GM21423 (cell line): ENCODE measurements around the gene KCNV2.
A peak's percentile ranks its signal among the peaks of the same experiment; 100 is the strongest.

Source experiments
- ATAC-seq: cut with Tn5 transposase; IDR thresholded peaks from one replicate; pipeline ENCODE4 v1.9.1; 2021; ENCODE audit warnings: mild to moderate bottlenecking, moderate library complexity; ENCODE audit not compliant: unreplicated experiment

The KCNV2 gene

DNA sequence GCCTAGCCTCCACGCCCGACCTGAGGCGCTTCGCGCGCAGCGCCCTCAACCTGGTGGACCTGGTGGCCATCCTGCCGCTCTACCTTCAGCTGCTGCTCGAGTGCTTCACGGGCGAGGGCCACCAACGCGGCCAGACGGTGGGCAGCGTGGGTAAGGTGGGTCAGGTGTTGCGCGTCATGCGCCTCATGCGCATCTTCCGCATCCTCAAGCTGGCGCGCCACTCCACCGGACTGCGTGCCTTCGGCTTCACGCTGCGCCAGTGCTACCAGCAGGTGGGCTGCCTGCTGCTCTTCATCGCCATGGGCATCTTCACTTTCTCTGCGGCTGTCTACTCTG lies 1.4 kb downstream of the KCNV2 start:
- no peak for ATAC-seq

DNA sequence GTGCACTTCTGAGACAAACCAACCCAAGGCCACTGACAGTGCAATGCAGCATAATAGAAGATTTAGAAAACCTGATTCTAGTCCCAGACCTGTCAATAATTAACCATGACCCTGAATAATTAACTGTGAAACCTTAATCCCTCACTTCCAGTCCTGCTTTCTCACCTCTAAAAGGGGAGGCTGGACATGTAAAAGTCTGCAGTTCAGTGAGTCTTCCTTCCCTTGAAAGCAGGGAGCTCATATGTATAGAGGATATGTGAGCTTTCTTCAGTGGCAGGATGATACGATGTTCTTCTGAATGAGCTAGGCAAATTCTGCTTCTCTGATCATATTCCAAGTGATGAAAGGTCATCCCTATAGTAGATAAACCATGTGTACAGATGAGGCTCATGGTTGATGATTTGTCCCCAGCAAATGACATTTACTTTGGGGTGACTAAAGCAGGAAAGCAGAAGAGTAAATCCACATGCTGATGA lies 2.9 kb downstream of the KCNV2 start:
- no peak for ATAC-seq

DNA sequence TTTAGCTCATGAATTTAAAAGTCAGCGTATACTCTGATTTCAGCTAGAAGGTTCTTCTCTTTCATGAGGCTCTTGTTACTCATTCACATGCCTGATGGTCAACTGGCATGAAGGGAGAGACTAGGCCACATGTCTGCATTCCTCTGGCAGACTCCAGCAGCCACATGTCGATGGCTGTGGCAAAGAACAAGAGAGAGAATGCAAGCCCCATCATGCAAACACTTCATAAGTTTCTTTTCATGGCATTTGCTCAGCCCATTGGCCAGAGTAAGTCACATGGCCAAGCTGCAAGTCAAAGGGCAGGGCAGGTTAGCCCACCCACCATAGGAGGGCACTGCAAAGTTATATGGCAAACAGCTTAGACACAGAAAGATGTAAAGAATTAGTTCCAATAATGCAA lies 5.4 kb downstream of the KCNV2 start:
- no peak for ATAC-seq

DNA sequence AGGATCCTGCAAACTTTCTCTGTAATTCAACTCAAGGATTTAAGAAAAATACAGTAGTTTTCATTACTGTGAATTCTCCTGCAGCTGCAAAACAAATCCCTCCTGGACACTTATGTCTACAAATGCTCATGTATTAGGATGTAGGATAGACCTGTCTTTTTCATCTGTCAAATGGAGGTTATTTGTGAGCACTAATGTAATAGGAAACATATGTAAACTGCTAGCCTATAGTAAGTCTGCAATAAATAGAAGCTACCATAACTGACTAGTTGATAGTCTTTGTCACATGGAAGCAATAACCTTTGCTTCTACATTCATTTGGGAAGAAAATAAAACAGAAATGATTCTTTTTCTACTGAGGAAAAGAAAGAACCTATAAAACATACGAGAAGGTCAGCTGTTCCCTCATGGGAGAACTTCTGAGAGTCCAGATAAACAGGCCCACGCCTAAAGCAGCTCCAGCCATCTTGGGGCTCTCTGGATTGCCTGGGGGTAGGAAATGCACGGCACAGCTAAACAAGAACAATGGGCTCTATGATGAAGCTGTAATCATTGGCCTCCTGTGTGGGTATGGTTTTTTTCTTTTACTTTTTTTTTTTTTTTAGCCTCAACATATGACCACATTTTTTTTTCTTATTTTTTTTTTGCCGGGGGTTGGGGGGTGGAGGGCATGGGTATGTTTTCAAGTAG lies 6.2 kb downstream of the KCNV2 start:
- no peak for ATAC-seq

DNA sequence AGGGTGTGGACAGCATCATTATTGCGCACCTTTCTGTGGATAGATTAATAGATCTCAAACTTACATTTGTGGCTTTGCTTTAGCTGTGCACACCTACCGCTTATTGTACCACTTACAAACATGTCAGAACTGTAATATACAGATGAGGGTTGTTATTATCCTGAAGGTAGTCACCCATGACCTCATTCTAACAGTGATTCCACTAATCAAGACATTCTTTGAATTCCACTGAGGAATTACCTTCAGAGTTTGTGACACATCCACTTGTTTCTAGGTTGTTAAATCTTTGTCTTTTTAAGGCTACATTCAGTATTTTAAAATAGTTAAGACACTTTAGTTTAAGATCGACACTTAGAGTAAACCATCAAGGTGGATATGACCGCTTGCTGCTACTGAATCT lies 7.8 kb downstream of the KCNV2 start:
- ATAC-seq = no peak

DNA sequence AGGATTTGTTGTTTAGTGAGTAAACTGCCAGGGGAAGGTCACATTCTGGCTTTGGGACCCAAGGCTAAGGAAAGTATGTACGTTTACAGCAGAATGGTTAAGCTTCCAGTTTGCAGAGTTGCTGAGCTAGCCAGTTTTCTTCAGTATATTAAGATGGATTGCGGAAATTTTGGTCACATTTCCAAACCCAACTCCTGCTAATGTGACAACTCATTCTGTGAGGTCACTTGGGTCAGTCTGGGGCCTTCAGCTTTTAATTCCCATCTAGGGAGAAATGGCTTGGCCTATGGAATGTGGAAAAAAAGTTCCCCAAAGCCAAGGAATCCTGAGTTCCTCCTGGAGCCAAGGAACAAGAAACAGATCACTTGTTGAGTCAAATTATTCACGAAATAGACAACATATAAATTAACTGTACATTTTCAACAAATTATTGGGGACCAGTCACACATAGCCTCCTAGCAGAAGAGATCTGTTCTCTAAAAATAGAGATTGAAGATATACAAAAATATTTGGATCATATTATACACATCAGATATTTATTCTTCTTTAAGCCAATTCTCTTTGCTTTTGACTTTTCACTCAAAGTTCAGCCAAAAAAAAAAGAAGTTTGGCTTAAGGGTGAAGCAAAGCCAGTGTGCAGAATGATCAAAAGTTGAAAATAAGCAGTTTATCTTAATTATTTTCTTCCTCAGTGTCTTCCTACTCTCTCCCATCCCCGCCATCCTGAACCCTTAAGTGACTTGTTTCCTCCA lies 8.8 kb downstream of the KCNV2 start:
- ATAC-seq = no peak

DNA sequence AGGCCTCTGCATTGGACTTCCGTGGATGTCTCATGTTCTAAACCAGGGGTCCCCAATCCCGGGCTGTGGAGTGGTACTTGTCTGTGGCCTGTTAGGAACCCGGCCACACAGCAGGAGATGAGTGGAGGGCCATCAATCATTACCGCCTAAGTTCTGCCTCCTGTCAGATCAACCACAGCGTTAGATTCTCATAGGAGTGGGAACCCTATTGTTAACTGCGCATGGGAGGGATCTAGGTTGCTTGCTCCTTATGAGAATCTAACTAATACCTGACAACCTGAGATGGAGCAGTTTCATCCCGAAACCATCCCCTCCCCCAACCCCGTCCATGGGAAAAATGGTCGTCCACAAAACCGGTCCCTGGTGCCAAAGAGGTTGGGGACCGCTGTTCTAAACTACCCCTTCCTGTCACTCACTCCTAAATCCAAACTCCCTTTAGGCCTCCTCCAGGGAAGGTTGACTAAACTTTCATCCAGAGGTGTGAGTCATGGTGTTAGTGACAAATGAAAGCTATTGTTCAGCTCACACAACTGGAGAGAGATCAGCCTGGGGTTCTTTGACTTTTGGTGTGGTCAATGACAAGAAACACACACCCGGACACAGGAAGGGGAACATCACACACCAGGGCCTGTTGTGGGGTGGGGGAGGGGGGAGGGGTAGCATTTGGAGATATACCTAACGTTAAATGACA lies 9.5 kb downstream of the KCNV2 start:
- no peak for ATAC-seq

DNA sequence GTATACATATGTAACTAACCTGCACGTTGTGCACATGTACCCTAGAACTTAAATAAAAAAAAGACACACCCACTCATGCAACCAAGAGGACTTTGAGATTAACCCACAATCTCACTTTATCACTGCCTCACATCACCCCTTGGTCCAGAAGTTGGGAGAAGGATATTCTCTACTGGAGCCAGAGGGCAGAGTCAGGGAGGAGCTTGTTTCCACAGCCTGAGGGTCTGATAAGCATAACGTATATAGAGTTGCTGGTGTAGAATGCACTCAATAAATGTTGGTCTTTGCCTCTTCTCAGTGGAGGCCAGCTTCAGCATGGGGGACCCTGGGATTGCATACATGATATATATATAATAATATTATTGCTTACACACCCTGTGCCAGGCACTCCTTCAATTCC lies 10.1 kb downstream of the KCNV2 start:
- no peak for ATAC-seq

DNA sequence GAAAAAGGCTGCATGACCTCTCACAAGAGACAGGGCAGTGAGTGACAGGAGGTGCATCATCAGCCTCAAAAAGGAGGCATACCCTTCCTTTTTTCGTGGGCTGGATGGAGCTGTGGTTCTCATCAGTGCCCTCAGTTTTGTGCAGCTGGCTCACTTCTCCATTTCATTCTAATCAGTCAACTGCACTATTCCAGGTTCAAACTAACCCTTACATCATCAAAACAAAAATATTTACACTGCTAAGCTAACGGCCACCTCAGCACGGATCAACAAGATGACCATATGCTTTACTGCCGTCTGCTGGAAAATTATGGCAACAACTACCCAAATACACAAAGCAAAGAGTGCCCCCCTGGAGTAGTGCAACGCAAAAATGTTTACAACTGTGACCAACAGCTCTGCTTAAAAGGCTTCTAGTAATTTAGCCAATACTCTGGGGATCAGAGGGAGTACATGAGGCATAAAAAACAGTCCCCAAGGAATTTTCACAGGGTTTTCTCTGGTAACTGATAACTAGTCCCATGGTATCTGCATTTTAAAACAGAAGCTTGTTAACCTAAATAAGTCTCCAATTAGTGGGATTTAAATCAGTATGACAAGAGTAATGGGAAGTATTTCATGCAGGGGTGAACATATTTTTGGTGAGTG lies 10.8 kb downstream of the KCNV2 start:
- peak; percentile 77 for ATAC-seq

DNA sequence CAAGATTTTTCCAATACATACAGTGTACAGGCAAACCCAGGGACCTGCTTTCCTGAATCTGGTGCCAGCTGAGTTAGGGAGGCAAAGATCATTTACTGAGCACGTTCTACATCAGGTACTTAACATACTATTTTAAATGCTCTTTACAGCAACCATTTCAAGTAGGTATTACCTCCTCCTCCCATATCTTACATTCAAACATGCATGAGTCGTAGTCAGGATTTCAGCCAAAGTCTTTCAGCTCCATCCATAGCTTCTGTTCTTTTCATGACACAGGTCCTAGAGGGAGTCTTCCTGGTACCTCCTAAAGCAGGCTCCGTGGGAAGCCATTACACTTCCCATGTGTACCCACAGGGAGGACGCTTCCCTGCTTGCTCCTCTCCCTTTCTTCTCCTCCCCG lies 11.7 kb downstream of the KCNV2 start:
- ATAC-seq = no peak

DNA sequence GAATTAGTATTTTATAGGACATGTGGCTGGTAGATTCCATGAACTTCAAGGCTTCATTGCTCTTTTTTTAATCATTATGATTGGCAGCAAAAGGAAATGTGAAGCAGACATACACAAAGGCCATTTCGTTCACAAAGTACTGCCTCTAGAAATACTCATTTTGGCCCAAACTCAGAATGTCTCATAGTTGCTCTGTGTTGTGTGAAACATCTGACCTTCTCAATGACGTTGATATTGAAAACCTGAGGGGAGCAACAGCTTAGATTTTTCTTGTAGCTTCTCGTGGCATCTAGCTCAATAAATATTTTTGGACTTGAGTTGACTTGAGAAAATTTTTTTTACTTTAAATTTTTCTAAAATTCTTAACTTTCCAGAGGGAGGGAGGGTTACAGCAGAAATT lies 12.4 kb downstream of the KCNV2 start:
- ATAC-seq = no peak

DNA sequence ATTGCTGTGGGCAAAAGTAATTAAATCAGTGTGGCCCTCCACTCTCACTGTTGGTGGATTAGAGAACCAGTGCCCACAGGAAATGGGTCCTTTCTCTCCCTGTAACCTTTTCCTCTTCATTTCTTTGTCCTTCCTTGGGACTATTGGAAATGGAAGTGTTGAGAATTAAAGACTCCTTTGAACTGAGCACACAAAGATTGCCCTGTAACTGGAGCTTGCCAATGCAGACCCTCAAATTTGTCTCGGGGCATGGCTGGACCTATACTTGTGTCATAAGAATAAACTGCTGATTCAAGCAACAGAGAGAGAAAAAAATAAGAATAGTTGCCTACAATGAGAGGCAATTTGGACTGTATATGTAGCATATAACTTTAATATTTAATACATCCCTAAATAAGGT lies 13.7 kb downstream of the KCNV2 start:
- no peak for ATAC-seq

DNA sequence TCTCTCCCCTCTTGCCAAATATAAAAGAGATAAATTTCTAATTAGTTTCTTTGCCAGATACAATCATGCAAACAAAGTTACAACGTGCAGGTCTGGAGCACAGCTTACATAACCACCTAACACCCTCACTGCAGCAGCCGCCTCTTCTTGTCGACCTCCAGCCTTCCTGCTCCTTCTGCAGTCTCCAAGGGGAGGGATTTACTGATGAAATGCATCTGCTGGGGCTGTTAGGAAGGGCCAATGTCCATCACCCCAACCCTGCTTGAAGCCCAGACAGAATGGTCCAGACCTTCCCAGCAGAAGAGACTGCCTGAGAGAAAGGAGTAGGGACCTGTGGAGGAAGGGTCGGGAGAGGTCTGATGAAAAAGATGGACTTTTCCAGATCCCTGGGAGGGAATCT lies 15.2 kb downstream of the KCNV2 start:
- ATAC-seq = no peak

DNA sequence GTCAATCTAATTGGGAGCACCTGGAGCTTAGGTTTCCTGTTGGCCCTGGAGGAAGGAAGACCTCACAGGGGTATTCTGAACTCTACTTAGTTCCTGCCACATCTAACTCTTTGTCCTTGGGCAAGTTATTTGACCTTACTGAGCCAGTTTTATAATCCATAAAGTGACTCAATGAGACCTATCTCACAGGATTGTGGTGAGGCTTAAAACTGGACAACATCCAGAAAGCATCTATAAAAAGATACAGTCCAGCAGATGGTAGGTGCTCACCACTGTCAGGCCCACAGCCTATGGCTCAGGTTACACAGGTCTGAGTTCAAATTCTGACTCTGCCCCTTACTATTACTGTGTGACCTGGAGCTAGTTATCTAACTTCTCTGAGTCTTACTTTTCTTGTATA lies 23.3 kb downstream of the KCNV2 start:
- ATAC-seq = no peak

DNA sequence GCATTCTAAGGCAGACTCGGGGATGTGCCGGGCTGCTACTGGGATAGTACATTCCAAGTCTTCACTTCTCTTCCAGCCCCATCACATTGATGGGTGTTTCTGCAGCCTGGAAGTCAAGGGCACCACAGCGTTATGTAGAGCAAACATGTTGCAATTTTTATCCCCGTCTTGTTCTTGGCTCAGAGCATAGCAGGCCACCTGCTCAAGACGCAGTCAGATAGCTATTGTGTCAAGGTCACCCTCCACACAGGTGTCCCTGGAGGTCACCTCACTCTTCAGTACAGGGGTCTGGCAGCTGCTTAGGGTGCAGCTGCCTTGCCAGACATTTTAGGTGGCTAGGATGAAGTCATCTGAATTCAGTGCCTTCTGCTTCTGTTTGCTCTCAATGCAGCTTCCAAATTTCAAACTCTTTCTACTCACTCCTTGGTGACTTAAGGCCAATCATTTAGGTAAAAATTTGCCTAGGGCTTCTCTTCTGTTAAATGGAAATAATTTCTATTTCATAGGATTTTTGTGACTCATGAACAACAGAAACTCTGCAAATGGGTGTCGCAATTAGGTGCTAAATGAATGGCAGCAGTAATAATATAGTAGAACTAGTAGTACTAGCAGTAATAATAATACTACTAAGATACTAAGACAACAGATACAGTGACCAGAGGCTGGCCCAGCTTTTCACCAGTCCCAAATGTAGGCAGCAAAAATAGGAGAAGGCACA lies 24.3 kb downstream of the KCNV2 start:
- no peak for ATAC-seq

DNA sequence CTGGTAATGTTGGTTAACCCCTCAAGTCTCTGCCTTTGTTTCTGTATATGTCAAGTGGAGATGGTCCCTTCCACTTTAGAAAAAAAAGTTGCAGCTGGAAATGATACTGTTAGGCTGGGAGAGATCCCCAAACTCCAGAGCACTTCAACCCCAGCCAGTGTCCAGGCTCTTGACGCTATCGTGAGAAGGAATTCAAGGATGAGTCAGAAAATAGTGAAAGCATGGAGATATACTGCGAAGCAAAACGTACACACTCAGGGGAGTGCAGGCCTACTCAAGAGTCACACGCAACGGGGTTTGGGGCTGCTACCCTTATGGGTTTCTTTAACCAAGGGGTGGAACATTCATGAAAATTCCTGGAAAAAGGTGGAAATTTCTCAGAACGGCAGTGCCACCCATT lies 24.9 kb downstream of the KCNV2 start:
- ATAC-seq = no peak

DNA sequence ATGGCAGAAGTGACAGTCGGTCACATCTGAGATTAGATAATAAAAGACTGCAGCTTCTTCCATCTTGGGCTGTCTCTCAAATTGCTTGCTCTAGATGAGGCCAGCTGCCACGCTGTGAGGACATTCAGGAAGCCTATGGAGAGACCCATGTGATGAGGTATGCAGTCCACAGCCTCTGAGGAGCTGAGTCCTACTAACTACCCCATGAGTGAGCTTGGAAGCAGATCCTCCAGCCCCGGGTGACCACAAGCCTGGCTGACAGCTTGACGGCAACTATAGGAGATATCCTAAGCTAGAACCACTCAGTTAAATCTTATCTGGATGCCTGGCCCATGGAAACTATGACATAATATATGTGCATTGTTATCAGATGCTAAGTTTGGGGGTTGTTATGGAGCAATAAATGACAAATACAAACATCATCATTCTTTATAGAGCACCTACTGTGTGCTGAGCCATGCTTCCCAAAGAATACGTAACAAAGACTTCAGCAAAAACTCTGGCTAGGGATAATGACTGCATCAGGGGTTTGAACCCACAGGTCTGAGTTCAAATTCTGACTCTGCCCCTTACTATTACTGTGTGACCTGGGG lies 26.7 kb downstream of the KCNV2 start:
- ATAC-seq = no peak

DNA sequence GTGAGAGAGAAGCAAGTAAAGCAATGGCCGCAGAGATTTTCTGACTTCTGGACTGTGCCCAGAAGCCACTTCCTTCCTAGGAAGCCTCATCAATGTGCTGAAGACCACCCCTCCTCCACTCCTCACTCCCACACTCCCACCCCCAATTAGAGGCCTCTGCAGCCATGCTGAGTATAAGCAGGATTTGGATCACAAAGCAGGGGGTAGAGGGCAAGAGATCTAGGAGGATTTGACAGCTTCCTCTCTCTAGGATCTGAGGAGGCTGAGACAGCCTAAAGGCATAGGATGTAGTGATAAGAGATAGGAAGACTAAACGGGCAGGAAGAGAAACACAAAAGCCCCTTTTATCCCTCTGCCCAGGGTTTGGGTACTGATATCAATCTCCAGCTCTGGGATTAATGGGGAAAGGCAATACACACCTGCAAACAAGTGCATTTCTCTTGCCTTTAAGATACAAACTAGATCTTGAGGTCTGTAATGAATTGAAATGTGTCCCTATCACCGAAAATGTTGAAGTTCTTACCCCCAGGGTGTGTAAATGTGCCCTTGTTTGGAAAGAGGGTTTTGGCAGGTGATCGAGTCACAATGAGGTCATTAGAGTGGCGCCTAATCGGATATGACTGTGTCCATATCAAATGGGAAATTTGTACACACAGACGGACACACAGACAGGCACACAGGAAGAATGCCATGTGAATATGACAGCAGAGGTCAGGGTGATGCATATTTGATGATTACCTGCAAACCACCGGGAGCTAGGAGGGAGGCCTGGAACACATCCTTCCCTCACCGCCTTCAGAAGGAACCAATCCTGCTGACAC lies 28.5 kb downstream of the KCNV2 start:
- ATAC-seq = no peak

DNA sequence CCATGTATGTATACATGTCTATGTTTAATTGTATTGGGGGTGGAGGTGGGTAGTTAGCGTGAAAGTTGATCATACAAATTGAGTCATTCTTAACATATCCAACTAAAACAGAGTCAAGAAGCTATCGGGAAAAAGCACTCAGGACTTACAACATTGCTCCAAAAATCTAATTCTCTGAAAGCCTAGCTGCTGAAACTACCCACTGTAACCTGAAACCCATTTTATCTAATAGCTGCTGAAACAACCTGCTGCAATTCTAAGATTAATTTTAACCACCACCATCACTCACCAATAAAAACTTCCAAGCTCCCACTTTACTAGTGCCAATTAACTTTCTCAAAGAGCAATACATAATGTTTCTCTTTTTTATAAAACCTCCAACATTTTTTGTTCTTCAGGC lies 32.2 kb downstream of the KCNV2 start:
- ATAC-seq = no peak

DNA sequence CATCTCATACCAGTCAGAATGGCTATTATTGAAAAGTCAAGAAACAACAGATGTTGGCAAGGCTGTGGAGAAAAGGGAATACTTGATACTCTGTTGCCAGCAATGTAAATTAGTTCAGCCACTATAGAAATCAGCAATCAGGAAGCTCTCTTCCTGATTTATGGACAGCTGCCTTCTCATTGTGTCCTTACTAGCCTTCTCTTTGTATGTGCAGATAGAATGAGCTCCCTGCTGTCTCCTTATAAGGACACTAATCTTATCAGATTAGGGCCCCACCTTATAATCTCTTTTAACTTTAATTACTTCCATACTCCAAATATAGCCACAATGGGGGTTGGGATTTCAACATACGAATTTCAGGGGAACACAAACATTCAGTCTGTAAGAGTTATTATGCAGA lies 38.0 kb downstream of the KCNV2 start:
- ATAC-seq = no peak
